Measurements from ENCODE around the gene XRCC3.

XRCC3 gene

GRCh38 chr14:103743691-103744090 is 28.4 kb upstream of the XRCC3 start:
- no peak overlapping the region for H3K4me3 ChIP-seq (ENCODE audit: low read length)
- TF ChIP-seq ZNF274 (IDR thresholded peaks at IDR 0.05; ENCODE audit: low read depth, low read length), result no peak

GRCh38 chr14:103742499-103743255 is 27.4 kb upstream of the XRCC3 start:
- no peak for TF ChIP-seq ZNF274 (IDR thresholded peaks at IDR 0.05; ENCODE audit: low read depth, low read length)
- H3K4me3 ChIP-seq (ENCODE audit: low read length), result no peak overlapping the region

- no peak for TF ChIP-seq ZNF274 (IDR thresholded peaks at IDR 0.05; ENCODE audit: low read depth, low read length)
- H3K4me3 ChIP-seq (ENCODE audit: low read length), result no peak overlapping the region
These were observed 26.6 kb upstream of the XRCC3 start for GRCh38 chr14:103741876-103742275.

- H3K4me3 ChIP-seq (ENCODE audit: low read length), result no peak overlapping the region
- TF ChIP-seq ZNF274 (IDR thresholded peaks at IDR 0.05; ENCODE audit: low read depth, low read length), result no peak
These were observed 25.9 kb upstream of the XRCC3 start for GRCh38 chr14:103740991-103741689.

GRCh38 chr14:103739793-103740501 is 24.7 kb upstream of the XRCC3 start:
- no peak for TF ChIP-seq ZNF274 (IDR thresholded peaks at IDR 0.05; ENCODE audit: low read depth, low read length)
- no peak overlapping the region for H3K4me3 ChIP-seq (ENCODE audit: low read length)

- H3K4me3 ChIP-seq (ENCODE audit: low read length), result no peak overlapping the region
- no peak for TF ChIP-seq ZNF274 (IDR thresholded peaks at IDR 0.05; ENCODE audit: low read depth, low read length)
These were observed 24.2 kb upstream of the XRCC3 start for GRCh38 chr14:103739466-103739792.

- no peak overlapping the region for H3K4me3 ChIP-seq (ENCODE audit: low read length)
- no peak for TF ChIP-seq ZNF274 (IDR thresholded peaks at IDR 0.05; ENCODE audit: low read depth, low read length)
These were observed 23.6 kb upstream of the XRCC3 start for GRCh38 chr14:103738701-103739451.

GRCh38 chr14:103738166-103738565 is 22.9 kb upstream of the XRCC3 start:
- no peak for TF ChIP-seq ZNF274 (IDR thresholded peaks at IDR 0.05; ENCODE audit: low read depth, low read length)
- no peak overlapping the region for H3K4me3 ChIP-seq (ENCODE audit: low read length)

- H3K4me3 ChIP-seq (ENCODE audit: low read length), result no peak overlapping the region
- TF ChIP-seq ZNF274 (IDR thresholded peaks at IDR 0.05; ENCODE audit: low read depth, low read length), result no peak
These were observed 22.3 kb upstream of the XRCC3 start for GRCh38 chr14:103737432-103738045.

- no peak for TF ChIP-seq ZNF274 (IDR thresholded peaks at IDR 0.05; ENCODE audit: low read depth, low read length)
- H3K4me3 ChIP-seq (ENCODE audit: low read length), result no peak overlapping the region
These were observed 21.5 kb upstream of the XRCC3 start for GRCh38 chr14:103736546-103737431.

GRCh38 chr14:103735815-103736545 is 20.7 kb upstream of the XRCC3 start:
- no peak overlapping the region for H3K4me3 ChIP-seq (ENCODE audit: low read length)
- no peak for TF ChIP-seq ZNF274 (IDR thresholded peaks at IDR 0.05; ENCODE audit: low read depth, low read length)

GRCh38 chr14:103735439-103735814 is 20.2 kb upstream of the XRCC3 start:
- TF ChIP-seq ZNF274 (IDR thresholded peaks at IDR 0.05; ENCODE audit: low read depth, low read length), result no peak
- no peak overlapping the region for H3K4me3 ChIP-seq (ENCODE audit: low read length)

Data from GM08714 (cell line).